PC-9 (cell line): ENCODE data around the gene E4F1. TPM values are rescaled to one million over a fixed set of nuclear protein-coding genes. Genes with fewer than 3 reads are reported as not detected.

Experiments used
- BruUV-seq: library from RNA; stranded (reverse); fragments of 400-500 nt; replicated peaks from 2 replicates; lab custom pipeline; 2021; lab: Mats Ljungman, UMichigan
- CTCF ChIA-PET: fragments of 300-600 bp; sonication (Branson Sonifier 250); formaldehyde crosslinking; loops from one replicate; lab custom pipeline; 2022; ENCODE audit warnings: antibody characterized with exemption; lab: Charles Lee
- POLR2A ChIA-PET: fragments of 300-600 bp; sonication (Branson Sonifier 250); formaldehyde crosslinking; loops from one replicate; lab custom pipeline; 2022; ENCODE audit warnings: antibody characterized with exemption; ENCODE audit not compliant: unreplicated experiment; lab: Charles Lee
- DNase-seq, 2 experiments: peaks; one replicate each; pipeline versions ENCODE4 v3.0.0 to v3.0.0-alpha.2; 2015 to 2022; ENCODE audit warnings: mixed read lengths in 1 of 2
- H2AFZ ChIP-seq: fragments of 200-600 bp; sonication (generic); 2 replicates; pipeline ENCODE4 v1.8.1; 2017; ENCODE audit warnings: antibody characterized with exemption
- H3F3A ChIP-seq: fragments of 200-600 bp; sonication (generic); 2 replicates; pipeline ENCODE4 v1.8.1; 2017; ENCODE audit warnings: antibody characterized with exemption, mild to moderate bottlenecking, low read depth; ENCODE audit not compliant: insufficient read depth
- H3K27ac ChIP-seq: fragments of 200-600 bp; sonication (generic); 2 replicates; pipeline ENCODE4 v1.6.1; 2016; ENCODE audit warnings: mixed run types
- H3K27me3 ChIP-seq: fragments of 200-600 bp; sonication (generic); 2 replicates; pipeline ENCODE4 v1.6.1; 2016; ENCODE audit warnings: low read depth, mixed run types; ENCODE audit not compliant: insufficient read depth
- H3K36me3 ChIP-seq: fragments of 200-600 bp; sonication (generic); 2 replicates; pipeline ENCODE4 v1.6.1; 2016; ENCODE audit warnings: low read depth, mixed run types
- H3K4me1 ChIP-seq: fragments of 200-600 bp; sonication (generic); replicated peaks from 2 replicates; pipeline ENCODE4 v1.6.1; 2016; ENCODE audit warnings: mixed run types; ENCODE audit not compliant: insufficient read depth
- H3K4me2 ChIP-seq: fragments of 200-600 bp; sonication (generic); 2 replicates; pipeline ENCODE4 v1.6.1; 2017; ENCODE audit warnings: mixed run types
- H3K4me3 ChIP-seq: fragments of 200-600 bp; sonication (generic); 2 replicates; pipeline ENCODE4 v1.6.1; 2016; ENCODE audit warnings: mixed run types
- H3K79me2 ChIP-seq: fragments of 200-600 bp; sonication (generic); 2 replicates; pipeline ENCODE4 v1.6.1; 2017; ENCODE audit warnings: low read depth, mixed run types
- H3K9me2 ChIP-seq: fragments of 200-600 bp; sonication (generic); 2 replicates; pipeline ENCODE4 v1.8.1; 2017; ENCODE audit warnings: mild to moderate bottlenecking; ENCODE audit not compliant: insufficient read depth
- H3K9me3 ChIP-seq: fragments of 200-600 bp; sonication (generic); 2 replicates; pipeline ENCODE4 v1.8.1; 2016; ENCODE audit warnings: low read depth; ENCODE audit not compliant: insufficient read depth
- H4K20me1 ChIP-seq: fragments of 200-600 bp; sonication (generic); 2 replicates; pipeline ENCODE4 v1.8.1; 2017; ENCODE audit not compliant: insufficient read depth
- CTCF ChIP-seq: fragments of 200-600 bp; sonication (generic); conservative IDR thresholded peaks from 2 replicates; pipeline ENCODE4 v1.6.1; 2017; ENCODE audit warnings: mixed run types, antibody characterized with exemption, mild to moderate bottlenecking, moderate library complexity
- EZH2 ChIP-seq: fragments of 200-600 bp; sonication (generic); IDR thresholded peaks from 2 replicates; pipeline ENCODE4 v1.8.0; 2017; ENCODE audit warnings: antibody characterized with exemption, low read depth
- intact Hi-C: fragments of 100-400 bp; cut with micrococcal nuclease; formaldehyde crosslinking; loops from one replicate; pipeline ENCODE4 v1.10.0; 2022; ENCODE audit not compliant: unreplicated experiment
- total RNA-seq: library from RNA; stranded (reverse); gene quantifications from 2 replicates; pipeline ENCODE4 v1.2.3, GENCODE V29; 2021

E4F1 gene
- total RNA-seq, 1 experiment from 2014 or later = 38.8 TPM

GRCh38 chr16:2198283-2198682, 25.1 kb upstream of the E4F1 start:
- POLR2A ChIA-PET = no interaction called here
- CTCF ChIA-PET = no interaction called here

GRCh38 chr16:2199095-2199494, 24.3 kb upstream of the E4F1 start:
- H3K4me3 ChIP-seq = no peak overlapping the region
- H4K20me1 ChIP-seq = no peaks in the 10 kb centered on the region
- peaks cover 12% of the 10 kb centered on the region; the same call in 1 of the 2 replicates for H3F3A ChIP-seq
- no peak overlapping the region for H3K4me2 ChIP-seq
- H3K9me3 ChIP-seq = no peaks in the 10 kb centered on the region
- no TSS peak for BruUV-seq
- no peak overlapping the region for H3K27ac ChIP-seq
- no peak for TF ChIP-seq CTCF
- no peak for TF ChIP-seq EZH2
- intact Hi-C loops = loop anchor here (5.0 kb wide), 1 partner anchor 303 kb away; no protein-coding TSS in a partner anchor
- H2AFZ ChIP-seq = no peak overlapping the region
- no peaks in the 10 kb centered on the region for H3K4me1 ChIP-seq
- no peaks in the 10 kb centered on the region for H3K9me2 ChIP-seq
- H3K36me3 ChIP-seq = no peaks in the 10 kb centered on the region
- H3K27me3 ChIP-seq = peaks cover 35% of the 10 kb centered on the region
- ChIA-PET CTCF (no interaction called here), POLR2A (interaction anchor here (0.6 kb wide), 1 partner anchor 44 kb away, joined by 3 read pairs; the partner anchor contains the start of gene TRAF7)
- no peak for DNase-seq
- H3K79me2 ChIP-seq = no peaks in the 10 kb centered on the region

More at GRCh38 chr16:2198283-2198682, 25.1 kb upstream of the E4F1 start:
- TF ChIP-seq CTCF (no peak), EZH2 (no peak)
- H3K4me2 ChIP-seq = no peak overlapping the region
- no peak overlapping the region for H3K27ac ChIP-seq
- H2AFZ ChIP-seq = no peak overlapping the region
- no peaks in the 10 kb centered on the region for H3K36me3 ChIP-seq
- DNase-seq = no peak
- intact Hi-C loops = loop anchor here (5.0 kb wide), 1 partner anchor 304 kb away; no protein-coding TSS in a partner anchor
- peaks cover 35% of the 10 kb centered on the region for H3K27me3 ChIP-seq
- BruUV-seq = no TSS peak
- no peaks in the 10 kb centered on the region for H3K9me2 ChIP-seq
- no peak overlapping the region for H3K4me3 ChIP-seq
- no peaks in the 10 kb centered on the region for H3K9me3 ChIP-seq
- no peaks in the 10 kb centered on the region for H3K79me2 ChIP-seq
- no peaks in the 10 kb centered on the region for H4K20me1 ChIP-seq
- peaks cover 12% of the 10 kb centered on the region; the same call in 1 of the 2 replicates for H3F3A ChIP-seq
- H3K4me1 ChIP-seq = no peaks in the 10 kb centered on the region

GRCh38 chr16:2199621-2200139, 23.7 kb upstream of the E4F1 start:
- POLR2A ChIA-PET = interaction anchor here (0.6 kb wide), 1 partner anchor 44 kb away, joined by 3 read pairs; the partner anchor contains the start of gene TRAF7

More at GRCh38 chr16:2199621-2200139, 23.7 kb upstream of the E4F1 start:
- intact Hi-C loops = loop anchor here (5.0 kb wide), 1 partner anchor 303 kb away; no protein-coding TSS in a partner anchor
- Histone ChIP-seq H3K4me3 (no peak overlapping the region), H3K9me3 (no peaks in the 10 kb centered on the region), H3K79me2 (no peaks in the 10 kb centered on the region), H3K4me2 (no peak overlapping the region), H2AFZ (no peak overlapping the region), H3K27me3 (peaks cover 35% of the 10 kb centered on the region), H3K4me1 (peaks cover 5% of the 10 kb centered on the region; the same call in 1 of the 2 replicates), H3F3A (peaks cover 12% of the 10 kb centered on the region; the same call in 1 of the 2 replicates), H3K9me2 (no peaks in the 10 kb centered on the region), H3K27ac (no peak overlapping the region), H3K36me3 (no peaks in the 10 kb centered on the region), H4K20me1 (no peaks in the 10 kb centered on the region)
- BruUV-seq = no TSS peak
- TF ChIP-seq CTCF = no peak
- TF ChIP-seq EZH2 = no peak
- no peak for DNase-seq
- CTCF ChIA-PET = no interaction called here
